ENCODE results near the gene SDR42E2. TPM values are rescaled to one million over a fixed set of nuclear protein-coding genes. Genes with fewer than 3 reads are reported as not detected.

The SDR42E2 gene
- total RNA-seq, 1 experiment from 2014 or later, result not detected

- no TSS peak for BruUV-seq (replicated peaks)
- ChIA-PET POLR2A (ENCODE audit: low non-redundant PET) (no interaction called here), CTCF (no interaction called here)
- intact Hi-C loops (cut with micrococcal nuclease; ENCODE audit: unreplicated experiment), result no loop called here
- Histone ChIP-seq H3K27me3 (replicated peaks; ENCODE audit: insufficient read depth, low read depth, low read length, poor library complexity) (no peaks in the 10 kb centered on the region), H3K27ac (ENCODE audit: low read depth, low read length, poor library complexity, severe bottlenecking) (no peak overlapping the region), H3K4me3 (ENCODE audit: low read depth, low read length, poor library complexity, severe bottlenecking) (no peak overlapping the region), H3K4me1 (ENCODE audit: insufficient read depth, low read length, poor library complexity, severe bottlenecking) (no peaks in the 10 kb centered on the region), H3K9me3 (ENCODE audit: low read depth, low read length, poor library complexity, severe bottlenecking) (no peaks in the 10 kb centered on the region), H3K36me3 (ENCODE audit: insufficient read depth, low read length, poor library complexity, severe bottlenecking) (no peaks in the 10 kb centered on the region)
- TF ChIP-seq EZH2 (IDR thresholded peaks at IDR 0.05; ENCODE audit: borderline replicate concordance, low read depth, low read length, poor library complexity, severe bottlenecking), result no peak
- TF ChIP-seq CTCF (conservative IDR thresholded peaks at IDR 0.05; ENCODE audit: low read depth, low read length), result no peak
- DNase-seq (ENCODE audit: low spot score), result no peak
Observed at GRCh38 chr16:22130528-22130927, 31.8 kb upstream of the SDR42E2 start.

GRCh38 chr16:22132801-22133200 is 29.5 kb upstream of the SDR42E2 start:
- Histone ChIP-seq H3K36me3 (ENCODE audit: insufficient read depth, low read length, poor library complexity, severe bottlenecking) (no peaks in the 10 kb centered on the region), H3K27me3 (replicated peaks; ENCODE audit: insufficient read depth, low read depth, low read length, poor library complexity) (no peaks in the 10 kb centered on the region), H3K9me3 (ENCODE audit: low read depth, low read length, poor library complexity, severe bottlenecking) (no peaks in the 10 kb centered on the region), H3K4me1 (ENCODE audit: insufficient read depth, low read length, poor library complexity, severe bottlenecking) (no peaks in the 10 kb centered on the region), H3K4me3 (ENCODE audit: low read depth, low read length, poor library complexity, severe bottlenecking) (no peak overlapping the region), H3K27ac (ENCODE audit: low read depth, low read length, poor library complexity, severe bottlenecking) (no peak overlapping the region)
- POLR2A ChIA-PET (ENCODE audit: low non-redundant PET), result no interaction called here
- TF ChIP-seq EZH2 (IDR thresholded peaks at IDR 0.05; ENCODE audit: borderline replicate concordance, low read depth, low read length, poor library complexity, severe bottlenecking) (no peak), CTCF (conservative IDR thresholded peaks at IDR 0.05; ENCODE audit: low read depth, low read length) (no peak)
- CTCF ChIA-PET, result interaction anchor here (1.1 to 1.4 kb wide), 2 partner anchors 9 to 56 kb away, joined by 5 read pairs; no protein-coding TSS in a partner anchor
- DNase-seq (ENCODE audit: low spot score), result no peak
- no TSS peak for BruUV-seq (replicated peaks)
- intact Hi-C loops (cut with micrococcal nuclease; ENCODE audit: unreplicated experiment), result no loop called here

- Histone ChIP-seq H3K27me3 (replicated peaks; ENCODE audit: insufficient read depth, low read depth, low read length, poor library complexity) (no peaks in the 10 kb centered on the region), H3K27ac (ENCODE audit: low read depth, low read length, poor library complexity, severe bottlenecking) (no peak overlapping the region), H3K36me3 (ENCODE audit: insufficient read depth, low read length, poor library complexity, severe bottlenecking) (no peaks in the 10 kb centered on the region), H3K9me3 (ENCODE audit: low read depth, low read length, poor library complexity, severe bottlenecking) (no peaks in the 10 kb centered on the region), H3K4me3 (ENCODE audit: low read depth, low read length, poor library complexity, severe bottlenecking) (no peak overlapping the region), H3K4me1 (ENCODE audit: insufficient read depth, low read length, poor library complexity, severe bottlenecking) (no peaks in the 10 kb centered on the region)
- ChIA-PET POLR2A (ENCODE audit: low non-redundant PET) (no interaction called here), CTCF (no interaction called here)
- no peak for DNase-seq (ENCODE audit: low spot score)
- TF ChIP-seq EZH2 (IDR thresholded peaks at IDR 0.05; ENCODE audit: borderline replicate concordance, low read depth, low read length, poor library complexity, severe bottlenecking) (no peak), CTCF (conservative IDR thresholded peaks at IDR 0.05; ENCODE audit: low read depth, low read length) (no peak)
- intact Hi-C loops (cut with micrococcal nuclease; ENCODE audit: unreplicated experiment), result no loop called here
- no TSS peak for BruUV-seq (replicated peaks)
Observed at GRCh38 chr16:22138482-22138881, 23.8 kb upstream of the SDR42E2 start.
